Activated CD4-positive, CD25-positive, alpha-beta regulatory T cell treated with anti-CD3 and anti-CD28 coated beads, Interleukin-2, amount 50 U/mL, for 16 hours (primary cell): ENCODE results near the gene HK3.

Experiments
- DNase-seq: peaks from one replicate; pipeline ENCODE4 v3.0.0-alpha.2; 2020; ENCODE audit warnings: low read depth, low spot score

The HK3 gene

DNA sequence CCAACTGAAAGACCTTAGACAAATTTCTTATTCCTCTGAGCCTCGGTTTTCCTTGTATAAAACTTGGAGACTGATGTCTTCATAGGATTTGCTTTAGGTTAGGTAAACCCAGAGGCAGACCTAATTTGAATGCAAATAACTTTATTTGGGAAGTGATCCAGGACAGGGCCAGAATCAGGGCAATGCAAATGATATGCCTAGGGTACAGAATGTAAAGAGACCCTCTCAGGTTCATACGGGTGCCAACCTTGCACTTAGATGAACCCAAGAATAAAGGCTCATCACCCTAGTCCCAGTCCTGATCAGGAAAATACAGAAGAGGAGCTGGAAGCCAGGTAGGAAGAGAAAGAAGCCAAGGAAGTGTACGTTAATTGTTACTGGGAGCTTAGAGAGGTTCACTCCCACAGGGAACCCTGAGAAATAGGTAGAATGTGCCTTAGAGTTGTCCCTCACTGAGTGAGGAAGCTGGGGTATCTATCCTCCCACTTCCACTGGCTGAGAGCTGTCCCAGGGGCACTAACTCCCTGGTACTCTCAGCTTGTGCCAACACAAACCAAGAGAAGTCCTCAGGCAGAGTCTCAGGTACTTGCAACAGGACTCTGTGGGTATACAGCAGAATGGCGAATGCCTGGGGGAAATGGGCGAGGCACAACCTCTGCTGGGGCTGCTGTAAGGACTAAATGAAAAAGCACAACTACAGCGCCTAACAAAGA, 3.1 kb upstream of the HK3 start:
- no peak for DNase-seq

GRCh38 chr5:176901260-176902101, 2.3 kb upstream of the HK3 start:
- no peak for DNase-seq

DNA sequence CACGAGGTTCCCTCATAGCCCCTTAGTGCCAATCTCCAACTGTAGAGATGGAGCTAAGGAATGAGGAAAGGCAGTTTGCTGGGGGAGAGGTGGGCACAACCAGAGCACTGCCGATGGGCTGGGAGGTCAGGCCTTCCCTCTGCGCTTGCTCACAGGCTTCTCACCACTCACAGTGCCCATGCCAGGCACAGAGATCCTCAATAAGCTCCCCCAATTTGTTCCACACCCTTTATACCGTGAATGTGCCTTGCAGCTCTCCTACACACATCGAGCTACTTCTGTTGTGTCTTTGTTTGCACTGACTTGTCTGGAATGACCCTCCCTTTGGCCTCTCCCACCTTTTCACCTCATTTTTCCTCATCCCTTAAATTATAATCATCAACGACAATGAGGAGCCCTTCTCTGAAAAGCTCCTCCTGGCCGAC, 1.6 kb upstream of the HK3 start:
- DNase-seq, result no peak

DNA sequence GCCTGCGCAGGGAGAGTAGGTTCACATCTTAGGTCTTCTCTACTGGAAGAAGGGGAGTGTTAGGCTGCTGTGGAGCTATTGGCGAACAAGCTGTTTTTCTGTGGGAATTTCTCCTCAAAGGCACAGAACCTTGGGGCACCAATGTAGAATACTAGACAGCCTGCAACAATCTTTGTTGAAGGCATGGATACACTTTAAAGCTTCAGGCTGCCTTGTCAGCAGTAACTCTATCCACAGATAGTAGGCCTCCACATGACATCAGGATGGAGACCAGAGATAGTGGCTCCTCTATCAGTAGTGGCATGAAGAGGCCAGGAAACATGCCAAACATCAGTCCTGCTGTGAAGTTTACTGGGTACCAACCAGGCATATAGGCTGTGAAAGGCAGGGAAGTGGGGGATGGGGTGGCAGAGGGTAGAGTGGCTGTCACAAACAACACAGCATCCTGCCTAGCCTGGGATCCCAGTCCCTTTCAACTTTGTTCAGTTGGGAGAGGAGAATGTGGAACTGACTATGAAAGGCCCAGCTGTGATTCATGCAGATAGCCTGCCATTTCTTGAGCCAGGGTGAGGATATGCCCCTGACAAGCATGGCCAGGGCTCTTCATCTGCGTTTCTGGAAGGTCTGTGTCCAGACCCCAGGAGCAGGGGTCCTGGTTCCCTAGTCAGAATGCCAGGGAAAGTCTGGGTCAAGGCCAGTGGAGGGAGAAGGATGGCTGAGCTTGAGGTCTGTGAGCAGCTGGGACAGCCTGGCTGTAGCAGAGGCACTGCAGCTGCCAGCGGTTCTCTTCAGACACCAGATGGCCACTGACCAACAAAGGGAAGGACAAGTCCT, 1.0 kb upstream of the HK3 start:
- no peak for DNase-seq

GRCh38 chr5:176897263-176897662, 1.9 kb downstream of the HK3 start:
- no peak for DNase-seq

DNA sequence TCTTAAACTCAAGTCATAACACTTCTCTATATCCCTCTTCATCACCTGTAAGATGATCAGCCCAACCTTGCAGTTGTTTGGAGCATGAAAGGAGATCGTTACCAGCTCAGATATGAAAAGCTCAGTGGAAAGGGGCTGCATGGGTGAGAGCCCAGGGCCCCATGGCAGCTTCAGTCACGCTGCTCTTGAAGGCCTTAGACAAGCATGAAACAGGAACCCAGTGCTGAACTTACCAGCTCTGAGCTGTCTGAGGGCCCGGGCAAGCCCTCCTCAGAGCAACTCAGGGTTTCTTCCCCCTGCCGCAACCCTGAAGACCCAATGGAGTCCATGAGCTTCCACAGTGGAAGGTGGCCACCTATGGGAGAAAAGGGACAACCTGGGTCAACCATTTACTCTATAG, 3.3 kb downstream of the HK3 start:
- no peak for DNase-seq

- no peak for DNase-seq
Measured at GRCh38 chr5:176894298-176894697, 4.8 kb downstream of the HK3 start.

- no peak for DNase-seq
Measured at GRCh38 chr5:176892663-176893062, 6.5 kb downstream of the HK3 start.

DNA sequence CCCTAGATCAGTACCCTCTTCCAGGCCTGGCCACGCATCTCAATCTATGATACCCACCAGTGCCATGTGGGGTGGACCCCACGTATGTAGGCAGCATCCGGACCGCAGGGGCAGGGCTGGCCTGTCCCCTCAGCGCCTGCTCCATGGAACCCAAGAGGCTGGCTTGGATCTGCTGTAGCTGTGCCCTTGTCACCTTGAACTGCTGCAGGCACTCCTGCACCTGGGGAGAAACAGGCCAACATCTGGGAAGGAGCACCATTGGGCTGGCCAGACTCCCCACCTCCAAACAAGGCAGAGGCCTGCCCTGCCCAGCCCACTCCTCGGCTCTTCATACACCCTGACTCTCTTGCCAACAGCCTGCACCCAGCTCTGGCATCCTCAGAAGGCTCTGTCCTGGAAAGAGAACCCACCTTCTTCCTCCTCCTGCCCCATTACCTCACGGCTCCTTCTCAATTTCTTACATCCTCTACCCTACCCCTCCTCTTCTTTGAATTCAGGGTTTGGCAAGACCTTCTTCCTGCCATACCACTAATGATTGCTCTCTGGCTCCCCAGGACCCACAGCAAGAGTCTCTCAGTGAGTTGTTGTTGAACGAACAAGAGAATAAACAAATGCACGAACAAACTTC, 7.7 kb downstream of the HK3 start:
- no peak for DNase-seq

DNA sequence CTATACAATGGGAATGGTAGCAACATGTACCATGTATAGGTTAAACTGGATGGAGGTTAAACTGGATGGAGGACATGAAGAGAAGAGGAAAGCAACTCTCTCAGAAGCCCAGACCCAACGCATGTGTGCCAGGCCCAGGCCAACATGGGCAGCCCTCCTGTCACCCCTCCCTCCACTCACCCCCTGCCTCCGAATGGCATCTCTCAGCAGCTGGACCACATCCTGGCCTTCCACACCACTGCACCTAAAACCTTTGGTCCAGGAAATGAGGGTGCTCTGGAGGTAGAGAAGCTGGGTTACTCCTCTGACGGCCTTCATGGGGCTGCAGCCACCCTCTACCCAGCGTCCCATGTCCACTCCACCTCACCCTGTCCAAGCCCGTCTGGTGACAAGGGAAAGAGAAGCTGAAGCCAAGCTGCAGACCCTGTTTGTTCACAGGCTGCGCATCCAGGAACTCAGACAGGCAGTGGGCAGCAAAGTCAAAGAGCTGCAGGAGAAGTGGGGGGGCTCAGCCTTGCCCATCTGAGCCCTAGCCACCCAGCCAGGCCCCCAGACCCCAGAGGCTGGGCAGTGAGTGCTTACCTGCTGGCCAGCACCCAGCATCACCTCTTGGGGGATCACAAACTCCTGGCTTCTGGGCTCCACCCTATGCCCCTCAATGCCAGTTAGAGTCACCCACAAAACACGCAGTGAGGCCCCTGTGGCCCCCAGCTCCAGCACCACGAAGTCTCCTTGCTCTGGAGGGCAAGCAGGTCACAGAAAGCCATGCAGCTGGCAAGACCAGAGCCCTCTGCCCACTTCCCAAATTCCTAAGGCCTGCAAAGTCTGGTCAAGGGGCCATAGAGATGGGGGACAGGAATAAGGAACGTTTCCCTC, 8.5 kb downstream of the HK3 start:
- DNase-seq, result no peak

- no peak for DNase-seq
Measured at GRCh38 chr5:176889321-176890280, 9.5 kb downstream of the HK3 start.

DNA sequence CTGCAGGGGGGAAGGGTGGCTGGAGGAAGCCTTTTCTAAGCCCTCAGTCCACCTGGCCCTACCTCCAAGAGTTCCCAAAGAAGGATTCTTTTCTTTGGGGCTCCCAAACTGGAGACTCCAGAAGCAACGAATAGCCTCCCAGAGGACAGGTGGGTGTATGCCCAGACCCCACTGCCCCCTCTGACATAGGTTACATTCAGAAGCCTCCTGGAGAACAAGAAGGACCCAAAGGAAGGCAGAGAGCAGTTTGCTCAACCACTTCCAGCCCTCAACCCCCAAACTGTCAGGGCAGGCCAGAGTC, 10.3 kb downstream of the HK3 start:
- DNase-seq, result no peak

DNA sequence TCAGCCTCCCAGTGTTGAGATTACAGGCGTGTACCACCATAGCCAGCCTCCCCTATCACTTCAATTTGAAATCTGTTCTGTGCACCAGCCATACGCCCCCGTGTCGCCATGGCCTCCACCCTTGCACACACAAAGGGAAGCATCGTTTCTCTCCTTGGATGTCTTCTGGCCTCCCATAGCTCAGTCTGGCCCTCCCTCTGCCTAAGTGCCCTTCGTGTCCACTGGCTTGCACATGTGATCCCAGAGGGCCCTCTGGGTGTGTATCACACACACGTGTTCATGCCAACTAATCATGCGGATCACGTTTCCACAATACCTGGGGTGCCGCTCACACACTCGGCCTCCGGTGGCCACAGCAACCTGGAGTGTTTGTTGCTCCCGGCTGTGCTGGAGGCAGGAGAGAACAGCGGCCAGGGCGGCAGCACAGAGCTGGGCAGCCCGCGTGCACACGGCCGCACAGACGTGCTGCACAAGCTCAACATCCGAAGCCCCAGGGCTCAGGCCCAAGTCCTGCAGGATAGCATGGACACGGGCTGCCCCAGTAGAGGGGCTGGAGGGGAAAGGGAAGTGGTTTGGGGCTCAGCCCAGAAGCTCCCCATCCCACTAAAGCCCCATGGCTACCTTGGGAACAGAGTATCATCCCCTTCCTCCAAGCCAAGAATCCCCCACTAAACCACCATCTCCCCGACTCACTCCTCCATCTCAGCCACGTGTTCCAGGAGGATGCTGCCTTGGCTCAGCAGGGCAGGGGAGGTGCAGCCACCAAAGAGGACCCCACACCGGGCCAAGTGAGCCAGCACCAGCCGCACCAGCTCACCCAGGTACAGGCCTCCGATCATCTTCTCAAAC, 10.9 kb downstream of the HK3 start:
- DNase-seq, result no peak

DNA sequence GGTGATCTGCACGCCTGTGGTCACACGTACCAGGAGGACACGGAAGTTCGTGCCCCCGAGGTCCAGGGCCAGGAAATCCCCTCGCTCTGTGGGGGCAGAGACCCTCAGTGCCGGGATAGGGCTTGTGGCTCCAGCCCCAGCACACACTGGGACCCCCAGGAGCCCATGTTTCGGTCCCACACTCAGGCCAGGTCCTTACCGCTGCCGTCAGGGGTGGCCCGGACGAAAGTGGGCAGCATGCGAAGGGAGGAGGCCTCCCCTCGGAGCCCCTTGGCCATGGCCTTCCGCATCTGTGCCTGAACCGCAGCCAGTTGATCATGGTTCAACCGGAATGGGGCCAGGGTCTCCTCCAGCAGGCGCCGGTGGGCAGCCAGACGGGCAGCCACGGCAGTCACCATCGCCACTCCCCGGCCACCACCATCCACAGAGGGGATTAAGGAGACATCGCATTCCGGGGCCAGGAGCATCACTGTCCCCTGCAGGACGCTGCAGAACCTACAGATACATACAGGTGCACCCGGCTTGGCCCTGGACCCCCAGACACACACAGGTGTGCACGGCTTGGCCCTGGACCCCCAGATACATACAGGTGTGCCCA, 11.8 kb downstream of the HK3 start:
- no peak for DNase-seq

DNA sequence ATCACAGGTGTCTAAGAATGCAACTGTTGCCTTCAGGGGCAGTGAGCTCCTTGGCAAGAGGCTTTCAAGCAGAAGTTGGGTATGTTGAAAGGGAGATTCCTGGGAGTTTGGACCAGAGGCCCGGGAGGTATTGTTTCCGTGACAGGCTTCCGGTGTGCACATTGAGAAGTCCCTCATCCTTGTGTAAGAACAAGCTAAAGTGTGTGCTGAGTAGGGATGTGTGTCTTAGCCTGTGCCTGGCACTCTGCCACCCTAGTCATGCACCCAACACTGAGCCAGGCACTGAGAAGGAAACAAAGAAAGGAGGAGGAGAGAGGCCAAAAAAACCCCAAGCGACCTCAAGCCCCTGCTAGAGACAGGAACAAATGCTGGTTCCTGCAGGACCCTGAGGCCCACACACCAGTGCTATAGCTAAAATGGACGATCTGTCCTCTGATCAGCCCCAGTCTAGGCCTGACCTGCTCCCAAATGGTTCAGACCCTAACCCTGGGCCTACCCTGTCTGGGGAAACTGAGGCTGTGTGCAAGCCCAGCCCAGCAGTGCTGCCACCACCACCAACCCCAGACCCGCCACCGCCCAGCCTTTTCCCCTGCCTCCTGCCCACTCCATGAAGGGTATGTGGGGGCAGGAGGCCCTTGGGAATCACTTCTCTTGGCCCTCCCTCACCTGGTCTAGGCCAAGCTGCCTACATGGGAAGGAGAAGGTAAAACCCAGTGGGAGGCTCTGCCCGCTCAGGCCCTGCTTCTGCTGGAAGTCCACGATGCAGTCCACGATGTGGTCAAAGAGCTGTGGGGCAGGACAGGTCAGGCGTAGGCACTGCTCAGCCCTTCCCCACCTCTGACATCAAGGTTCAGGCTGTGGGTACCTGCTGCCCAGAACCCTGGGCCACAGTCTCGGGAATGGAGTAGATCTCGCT, 12.6 kb downstream of the HK3 start:
- no peak for DNase-seq

GRCh38 chr5:176884571-176884890, 14.6 kb downstream of the HK3 start:
- no peak for DNase-seq

- DNase-seq, result no peak
Measured at GRCh38 chr5:176883700-176884570, 15.2 kb downstream of the HK3 start.
